CD4-positive, alpha-beta memory T cell (primary cell): Measurements from ENCODE around the gene ADAMTS15. TPM values are rescaled to one million over a fixed set of nuclear protein-coding genes. Genes with fewer than 3 reads are reported as not detected.

Experiments used
- CTCF ChIA-PET: fragments of 350-600 bp; sonication (Branson Sonifier 250); formaldehyde crosslinking; loops from one replicate; lab custom pipeline; 2021; ENCODE audit warnings: inconsistent platforms; ENCODE audit not compliant: partially characterized antibody; lab: Charles Lee
- POLR2A ChIA-PET: fragments of 350-600 bp; sonication (Branson Sonifier 250); formaldehyde crosslinking; loops from one replicate; lab custom pipeline; 2021; ENCODE audit not compliant: partially characterized antibody; lab: Charles Lee
- DNase-seq, 5 donors: peaks; one replicate each; pipeline versions ENCODE4 v3.0.0 to v3.0.0-alpha.2; 2020 to 2022; ENCODE audit warnings: mixed read lengths in 1 of 5
- H3K27ac ChIP-seq: one replicate; pipeline ENCODE4 v1.7.0; 2013; ENCODE audit warnings: low read depth, low read length
- H3K27me3 ChIP-seq: 2 replicates; pipeline ENCODE4 v1.7.0; 2013; ENCODE audit warnings: mild to moderate bottlenecking, low read length, moderate library complexity; ENCODE audit not compliant: insufficient read depth
- H3K36me3 ChIP-seq: 2 replicates; pipeline ENCODE4 v1.7.0; 2013; ENCODE audit warnings: mild to moderate bottlenecking, low read length, moderate library complexity; ENCODE audit not compliant: insufficient read depth
- H3K4me1 ChIP-seq: 2 replicates; pipeline ENCODE4 v1.7.0; 2013; ENCODE audit warnings: mild to moderate bottlenecking, low read length, moderate library complexity; ENCODE audit not compliant: insufficient read depth
- H3K4me3 ChIP-seq, 2 donors: one replicate each; pipeline ENCODE4 v1.7.0; 2013; ENCODE audit warnings: low read length in 2 of 2, mild to moderate bottlenecking in 1 of 2
- H3K9me3 ChIP-seq, 2 donors: one replicate each; pipeline ENCODE4 v1.7.0; 2013; ENCODE audit warnings: low read length in 2 of 2, control low read depth in 1 of 2; ENCODE audit not compliant: control insufficient read depth in 1 of 2
- H3K27ac Mint-ChIP-seq, 7 donors: one replicate each; pipeline ENCODE4 v1.8.0; 2020 to 2021; ENCODE audit warnings: mixed read lengths in 7 of 7, mild to moderate bottlenecking in 6 of 7, inconsistent platforms in 3 of 7, moderate library complexity in 3 of 7
- H3K27me3 Mint-ChIP-seq, 2 donors: one replicate each; pipeline ENCODE4 v1.8.0; 2020 to 2021; ENCODE audit warnings: mixed read lengths in 2 of 2
- H3K36me3 Mint-ChIP-seq, 2 donors: one replicate each; pipeline ENCODE4 v1.8.0; 2020 to 2021; ENCODE audit warnings: mixed read lengths in 2 of 2, inconsistent platforms in 1 of 2, mild to moderate bottlenecking in 1 of 2
- H3K4me1 Mint-ChIP-seq, 4 donors: one replicate each; pipeline ENCODE4 v1.8.0; 2020 to 2021; ENCODE audit warnings: mixed read lengths in 4 of 4, mild to moderate bottlenecking in 1 of 4
- H3K4me3 Mint-ChIP-seq, 8 donors: one replicate each; pipeline ENCODE4 v1.8.0; 2020 to 2021; ENCODE audit warnings: mixed read lengths in 8 of 8, mild to moderate bottlenecking in 7 of 8, moderate library complexity in 6 of 8, inconsistent platforms in 3 of 8
- H3K9me3 Mint-ChIP-seq, 8 donors: one replicate each; pipeline ENCODE4 v1.8.0; 2020 to 2021; ENCODE audit warnings: mixed read lengths in 8 of 8, mild to moderate bottlenecking in 5 of 8, inconsistent platforms in 3 of 8, moderate library complexity in 1 of 8
- intact Hi-C: fragments of 100-400 bp; cut with micrococcal nuclease; formaldehyde crosslinking; loops from one replicate; pipeline ENCODE4 v1.15.1; 2023
- polyA plus RNA-seq, 2 donors: library from polyadenylated mRNA; unstranded; fragments of 300-500 nt; fragmentation: Illumina TruSeq; gene quantifications; one replicate each; pipeline ENCODE4 v1.2.3, GENCODE V29; 2021
- total RNA-seq, 2 experiments: library from RNA; stranded (reverse); gene quantifications; one replicate each; pipeline ENCODE4 v1.2.3, GENCODE V29; 2021

ADAMTS15 gene
- total and polyA plus RNA-seq, 4 experiments from 2014 or later: not detected

DNA sequence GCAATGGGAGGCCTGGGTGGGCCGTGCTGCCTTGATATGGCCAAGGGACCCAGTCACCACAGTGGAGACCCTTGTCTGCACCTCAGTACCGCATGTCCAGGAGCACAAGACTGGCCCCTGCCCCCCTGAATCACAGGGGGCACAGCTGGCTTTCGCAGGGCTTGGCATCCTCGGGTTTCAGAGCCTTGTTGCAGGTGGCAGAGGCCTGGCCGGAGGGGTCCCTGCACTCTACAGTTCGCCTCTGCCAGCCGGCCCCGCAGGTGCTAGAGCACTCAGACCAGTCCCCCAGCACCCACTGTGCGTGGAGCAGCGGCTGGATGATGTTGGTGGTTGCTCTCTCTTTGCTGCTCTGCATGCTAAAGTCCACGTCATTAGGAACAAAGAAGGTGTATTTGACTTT is 43.0 kb upstream of the ADAMTS15 start:
- Histone ChIP-seq H3K4me3 (no peak overlapping the region), H3K36me3 (no peaks in the 10 kb centered on the region), H3K27me3 (no peaks in the 10 kb centered on the region), H3K4me1 (peaks cover 3% of the 10 kb centered on the region), H3K9me3 (no peaks in the 10 kb centered on the region), H3K27ac (no peak overlapping the region)
- Mint-ChIP-seq H3K9me3 (no peaks in the 10 kb centered on the region), H3K27ac (no peak overlapping the region), H3K4me1 (peaks cover 4 to 9% (median 7%) of the 10 kb centered on the region in 4 donors), H3K27me3 (peaks cover 5 to 9% of the 10 kb centered on the region in 2 donors), H3K36me3 (no peaks in the 10 kb centered on the region), H3K4me3 (no peak overlapping the region)
- POLR2A ChIA-PET: no interaction called here
- intact Hi-C loops: no loop called here
- CTCF ChIA-PET: no interaction called here
- DNase-seq: no peak

DNA sequence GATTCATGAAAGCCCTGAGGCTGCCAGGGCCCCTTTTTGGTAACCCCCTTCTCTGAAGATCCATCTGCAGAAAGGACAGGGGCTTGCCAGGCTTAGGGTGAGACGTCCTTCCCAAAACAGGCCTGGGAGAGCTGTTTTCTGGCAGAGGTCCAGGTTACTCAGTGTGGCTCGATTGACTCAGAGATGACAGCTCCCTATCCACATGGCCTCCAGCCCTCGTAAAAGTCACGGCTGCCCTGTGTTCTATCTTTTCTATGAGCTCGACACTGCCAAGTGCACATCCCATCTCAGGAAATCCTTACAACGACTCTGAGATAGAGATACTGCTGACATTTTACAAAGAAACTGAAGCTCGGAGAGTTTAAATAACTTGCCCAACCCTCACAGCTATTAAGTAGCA is 40.5 kb upstream of the ADAMTS15 start:
- peaks cover 6 to 7% of the 10 kb centered on the region in 2 donors for H3K27me3 Mint-ChIP-seq
- POLR2A ChIA-PET: no interaction called here
- Histone ChIP-seq H3K4me3 (no peak overlapping the region), H3K27me3 (no peaks in the 10 kb centered on the region), H3K27ac (no peak overlapping the region), H3K4me1 (no peaks in the 10 kb centered on the region), H3K9me3 (no peaks in the 10 kb centered on the region), H3K36me3 (no peaks in the 10 kb centered on the region)
- DNase-seq: no peak
- no peak overlapping the region for H3K4me3 Mint-ChIP-seq
- no peaks in the 10 kb centered on the region for H3K36me3 Mint-ChIP-seq
- CTCF ChIA-PET: interaction anchor here (0.9 to 1.0 kb wide), 2 partner anchors 27 to 195 kb away, joined by 3 read pairs; no protein-coding TSS in a partner anchor
- intact Hi-C loops: no loop called here
- no peak overlapping the region for H3K27ac Mint-ChIP-seq
- no peaks in the 10 kb centered on the region for H3K4me1 Mint-ChIP-seq
- H3K9me3 Mint-ChIP-seq: no peaks in the 10 kb centered on the region

DNA sequence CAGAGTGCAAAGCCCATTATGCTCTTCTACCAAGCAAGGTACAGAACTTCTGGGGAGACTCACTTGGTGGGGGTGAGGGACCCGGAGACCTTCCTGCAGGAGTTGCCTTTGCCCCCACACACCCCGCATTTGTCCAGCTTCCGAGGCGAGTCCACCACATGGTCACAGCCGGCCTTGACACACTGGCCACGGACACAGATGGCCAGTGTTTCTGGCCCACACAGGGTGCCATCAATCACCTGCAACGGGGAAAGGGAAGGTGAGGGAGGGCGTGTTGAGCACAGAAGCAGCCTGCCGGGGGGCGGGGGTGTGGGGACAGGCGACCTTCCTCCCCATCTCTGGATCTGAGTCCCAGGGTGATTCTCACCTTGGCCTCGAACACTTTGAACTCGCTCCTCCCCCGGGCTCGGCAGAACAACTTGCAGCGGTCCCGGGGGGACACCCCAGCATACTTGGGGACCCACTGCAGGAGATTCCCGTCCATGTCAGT is 40.0 kb upstream of the ADAMTS15 start:
- Mint-ChIP-seq H3K4me1 (no peaks in the 10 kb centered on the region), H3K27me3 (peaks cover 6 to 7% of the 10 kb centered on the region in 2 donors), H3K27ac (no peak overlapping the region), H3K36me3 (no peaks in the 10 kb centered on the region), H3K9me3 (no peaks in the 10 kb centered on the region), H3K4me3 (no peak overlapping the region)
- POLR2A ChIA-PET: no interaction called here
- H3K36me3 ChIP-seq: no peaks in the 10 kb centered on the region
- H3K27ac ChIP-seq: no peak overlapping the region
- CTCF ChIA-PET: interaction anchor here (0.9 to 1.0 kb wide), 2 partner anchors 26 to 195 kb away, joined by 3 read pairs; no protein-coding TSS in a partner anchor
- H3K4me1 ChIP-seq: no peaks in the 10 kb centered on the region
- no peaks in the 10 kb centered on the region for H3K9me3 ChIP-seq
- H3K4me3 ChIP-seq: no peak overlapping the region
- no peak for DNase-seq
- intact Hi-C loops: no loop called here
- H3K27me3 ChIP-seq: no peaks in the 10 kb centered on the region

DNA sequence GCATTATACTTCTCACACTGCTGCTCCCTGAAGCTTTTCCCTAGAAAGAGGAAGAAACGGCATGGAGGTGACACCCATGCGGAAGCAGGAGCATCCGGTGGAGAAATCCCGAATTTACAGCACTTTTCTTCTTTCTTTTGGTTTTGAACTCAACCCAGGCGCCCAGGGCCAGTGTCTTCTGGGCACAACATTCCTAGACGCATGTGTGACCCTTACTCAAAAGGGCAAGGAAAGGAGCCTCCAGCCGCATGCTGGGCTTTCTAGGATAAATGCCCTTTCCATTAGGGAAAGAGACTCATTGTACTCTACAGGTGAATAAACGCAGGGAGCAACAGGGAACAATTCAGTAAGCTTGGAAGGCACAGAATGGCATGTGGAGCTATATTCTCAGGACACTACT is 39.5 kb upstream of the ADAMTS15 start:
- no peak overlapping the region for H3K27ac ChIP-seq
- no peaks in the 10 kb centered on the region for H3K36me3 ChIP-seq
- intact Hi-C loops: no loop called here
- H3K27me3 ChIP-seq: no peaks in the 10 kb centered on the region
- Mint-ChIP-seq H3K4me3 (no peak overlapping the region), H3K9me3 (no peaks in the 10 kb centered on the region), H3K36me3 (no peaks in the 10 kb centered on the region), H3K4me1 (no peaks in the 10 kb centered on the region), H3K27me3 (peaks cover 7 to 9% of the 10 kb centered on the region in 2 donors), H3K27ac (no peak overlapping the region)
- no peaks in the 10 kb centered on the region for H3K4me1 ChIP-seq
- DNase-seq: no peak
- POLR2A ChIA-PET: no interaction called here
- H3K9me3 ChIP-seq: no peaks in the 10 kb centered on the region
- H3K4me3 ChIP-seq: no peak overlapping the region
- CTCF ChIA-PET: interaction anchor here (0.9 to 1.0 kb wide), 2 partner anchors 26 to 196 kb away, joined by 3 read pairs; no protein-coding TSS in a partner anchor

DNA sequence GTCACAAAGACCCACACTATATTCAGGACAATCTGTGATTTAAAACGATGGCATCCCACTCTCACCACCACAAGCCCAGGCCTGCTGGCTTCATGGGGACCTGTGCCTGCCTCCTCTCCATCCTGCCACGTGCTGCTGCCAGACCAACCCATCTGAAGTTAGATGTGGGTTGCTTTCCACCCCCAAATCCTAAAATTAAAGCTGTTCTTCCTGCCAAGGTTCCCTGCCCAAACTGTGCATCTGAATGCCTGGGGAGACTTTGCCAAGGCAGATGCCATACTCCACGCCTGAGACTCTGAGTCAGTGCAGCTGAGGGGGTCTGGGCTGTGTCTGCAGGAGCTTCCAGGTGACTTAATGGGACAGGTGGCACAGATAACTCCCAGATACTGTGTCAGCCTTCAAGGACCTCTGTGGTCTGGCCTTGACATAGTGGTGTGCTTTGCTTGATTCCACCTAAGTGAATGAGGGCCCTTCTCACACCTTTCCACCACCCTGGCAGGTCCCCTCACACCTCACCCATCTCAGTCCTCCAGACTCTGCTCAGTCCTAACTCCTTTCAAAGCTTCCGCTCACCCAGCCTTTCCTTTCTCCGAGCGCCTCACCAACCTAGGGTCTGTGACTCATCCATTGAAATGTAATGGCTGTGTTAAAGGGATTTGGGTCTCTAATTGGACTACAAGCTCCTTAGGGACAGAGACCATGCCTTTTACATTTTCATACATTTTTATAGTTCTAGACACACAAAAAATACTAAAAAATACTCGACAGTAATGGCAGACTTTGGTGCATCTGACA is 38.7 kb upstream of the ADAMTS15 start:
- no peak for DNase-seq
- Mint-ChIP-seq H3K4me1 (no peaks in the 10 kb centered on the region), H3K9me3 (no peaks in the 10 kb centered on the region), H3K27me3 (peaks cover 7 to 10% of the 10 kb centered on the region in 2 donors), H3K36me3 (no peaks in the 10 kb centered on the region), H3K4me3 (no peak overlapping the region), H3K27ac (peak overlapping the region in 1 of 7 donors; percentile 10)
- H3K4me3 ChIP-seq: no peak overlapping the region
- no peaks in the 10 kb centered on the region for H3K4me1 ChIP-seq
- no peak overlapping the region for H3K27ac ChIP-seq
- no peaks in the 10 kb centered on the region for H3K9me3 ChIP-seq
- CTCF ChIA-PET: no interaction called here
- POLR2A ChIA-PET: no interaction called here
- H3K36me3 ChIP-seq: no peaks in the 10 kb centered on the region
- intact Hi-C loops: no loop called here
- H3K27me3 ChIP-seq: no peaks in the 10 kb centered on the region

DNA sequence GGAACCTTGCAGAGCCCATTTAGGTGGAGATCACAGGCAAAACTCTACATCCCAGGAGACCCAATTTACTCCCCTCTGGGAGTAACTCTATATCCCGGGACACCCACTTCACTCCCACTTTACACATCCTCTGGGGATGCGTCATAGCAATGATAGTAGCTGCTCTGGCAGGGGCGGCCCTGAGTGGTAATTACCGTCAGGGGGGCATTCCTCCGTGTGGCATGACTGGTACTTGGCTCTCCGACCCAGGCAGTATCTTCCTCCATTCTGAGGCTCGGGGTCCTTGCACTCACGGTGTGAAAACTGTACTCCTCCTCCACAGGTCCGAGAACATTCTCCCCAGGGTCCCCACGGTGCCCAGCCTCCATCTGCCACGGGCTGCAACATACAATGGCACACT is 37.2 kb upstream of the ADAMTS15 start:
- H3K36me3 Mint-ChIP-seq: no peaks in the 10 kb centered on the region
- ChIA-PET POLR2A (no interaction called here), CTCF (no interaction called here)
- no peaks in the 10 kb centered on the region for H3K36me3 ChIP-seq
- no peaks in the 10 kb centered on the region for H3K4me1 Mint-ChIP-seq
- no peaks in the 10 kb centered on the region for H3K9me3 ChIP-seq
- H3K4me3 ChIP-seq: no peak overlapping the region
- peaks cover 7 to 14% of the 10 kb centered on the region in 2 donors for H3K27me3 Mint-ChIP-seq
- no peaks in the 10 kb centered on the region for H3K27me3 ChIP-seq
- no peak overlapping the region for H3K27ac ChIP-seq
- intact Hi-C loops: no loop called here
- H3K9me3 Mint-ChIP-seq: no peaks in the 10 kb centered on the region
- H3K27ac Mint-ChIP-seq: no peak overlapping the region
- H3K4me3 Mint-ChIP-seq: no peak overlapping the region
- DNase-seq: no peak
- no peaks in the 10 kb centered on the region for H3K4me1 ChIP-seq

DNA sequence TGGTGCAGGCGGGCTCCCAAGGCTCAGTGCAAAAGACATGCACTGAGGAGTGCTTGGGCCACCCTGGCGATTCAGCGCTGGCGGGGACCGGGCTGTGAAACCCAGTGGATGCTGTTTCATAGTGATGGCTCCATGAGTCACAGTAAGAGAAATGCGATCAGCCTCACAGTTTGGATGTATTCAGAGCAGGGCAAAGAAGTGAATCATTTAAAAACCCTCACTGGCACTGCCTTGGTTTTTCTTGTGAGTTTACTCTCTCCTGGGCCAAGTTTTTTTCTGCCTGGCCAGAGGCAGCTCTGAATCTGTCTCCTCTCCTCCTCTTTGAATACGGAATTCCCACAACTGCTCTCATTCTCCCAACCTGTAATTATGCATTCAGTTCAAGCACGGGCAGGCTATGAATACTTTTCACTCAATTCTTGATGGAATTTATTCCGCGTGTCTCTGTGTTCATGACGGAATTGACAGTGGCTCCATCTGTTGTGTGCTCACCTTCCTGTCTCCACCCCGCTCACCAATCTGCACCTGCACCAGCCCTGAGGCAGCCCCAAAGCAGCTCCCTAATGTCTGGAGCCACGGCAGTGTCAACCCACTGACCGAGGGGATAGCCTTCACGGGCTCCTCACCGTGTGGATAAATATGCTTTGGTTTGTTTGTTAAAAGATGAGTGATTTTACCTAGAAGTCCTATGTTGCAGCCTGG is 34.9 kb upstream of the ADAMTS15 start:
- no peaks in the 10 kb centered on the region for H3K27me3 ChIP-seq
- Mint-ChIP-seq H3K4me1 (no peaks in the 10 kb centered on the region), H3K27ac (no peak overlapping the region), H3K27me3 (peaks cover 11 to 21% of the 10 kb centered on the region in 2 donors), H3K9me3 (no peaks in the 10 kb centered on the region), H3K36me3 (no peaks in the 10 kb centered on the region), H3K4me3 (no peak overlapping the region)
- H3K4me1 ChIP-seq: no peaks in the 10 kb centered on the region
- H3K4me3 ChIP-seq: no peak overlapping the region
- ChIA-PET CTCF (interaction anchor here (1.1 to 1.2 kb wide), 2 partner anchors 17 to 20 kb away, joined by 3 read pairs; no protein-coding TSS in a partner anchor), POLR2A (no interaction called here)
- no peaks in the 10 kb centered on the region for H3K9me3 ChIP-seq
- H3K27ac ChIP-seq: no peak overlapping the region
- no peaks in the 10 kb centered on the region for H3K36me3 ChIP-seq
- DNase-seq: no peak
- intact Hi-C loops: no loop called here
